Dendritic cell treated with granulocyte-macrophage colony-stimulating factor and Interleukin-4, amounts not matched to agents 40 ng/mL and 50 ng/mL, for 4 days (primary cell): ENCODE measurements around the gene CEMIP.

Source experiments
- H3K27ac Mint-ChIP-seq: one replicate; pipeline ENCODE4 v1.8.0; 2022; ENCODE audit warnings: mild to moderate bottlenecking, mixed read lengths
- H3K27me3 Mint-ChIP-seq: one replicate; pipeline ENCODE4 v1.8.0; 2022; ENCODE audit warnings: mild to moderate bottlenecking, mixed read lengths
- H3K36me3 Mint-ChIP-seq: one replicate; pipeline ENCODE4 v1.8.0; 2022; ENCODE audit warnings: low read depth, mixed read lengths
- H3K4me1 Mint-ChIP-seq: one replicate; pipeline ENCODE4 v1.8.0; 2022; ENCODE audit warnings: low read depth, mixed read lengths
- H3K4me3 Mint-ChIP-seq: one replicate; pipeline ENCODE4 v1.8.0; 2022; ENCODE audit warnings: mild to moderate bottlenecking, moderate library complexity, mixed read lengths
- H3K9me3 Mint-ChIP-seq: one replicate; pipeline ENCODE4 v1.8.0; 2022; ENCODE audit warnings: mixed read lengths
- intact Hi-C: fragments of 100-400 bp; cut with micrococcal nuclease; formaldehyde crosslinking; loops from one replicate; pipeline ENCODE4 v1.15.0; 2022

Gene CEMIP

DNA sequence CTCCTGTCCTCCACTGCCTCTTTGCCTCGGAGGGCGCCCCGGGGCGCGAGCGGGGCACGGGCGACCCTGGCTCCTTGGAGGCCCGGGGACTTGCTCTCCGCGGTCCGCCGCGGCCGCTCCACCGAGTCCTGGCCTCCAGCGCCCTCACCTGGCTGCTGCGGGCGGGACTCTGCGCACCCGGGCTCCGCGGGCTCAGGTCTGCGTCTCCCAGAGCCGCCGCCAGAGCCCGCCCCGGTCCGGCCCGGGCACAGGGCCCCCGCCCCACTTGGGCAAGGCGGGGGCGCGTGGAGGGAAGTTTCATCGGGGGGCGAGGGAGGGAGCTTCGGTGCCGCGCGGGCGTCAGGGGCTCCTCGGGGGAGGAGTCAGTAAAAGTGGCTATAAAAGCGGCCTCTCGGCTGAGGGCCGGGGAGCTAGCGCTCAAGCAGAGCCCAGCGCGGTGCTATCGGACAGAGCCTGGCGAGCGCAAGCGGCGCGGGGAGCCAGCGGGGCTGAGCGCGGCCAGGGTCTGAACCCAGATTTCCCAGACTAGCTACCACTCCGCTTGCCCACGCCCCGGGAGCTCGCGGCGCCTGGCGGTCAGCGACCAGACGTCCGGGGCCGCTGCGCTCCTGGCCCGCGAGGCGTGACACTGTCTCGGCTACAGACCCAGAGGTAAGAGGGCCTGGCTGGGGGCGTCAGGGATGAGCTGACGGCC, at the start of gene CEMIP:
Gene CEMIP (plus strand): TSS at position 407 of the 694 bp plus-strand sequence. CDS start 94,510 bp downstream, outside the sequence.
- Mint-ChIP-seq H3K4me1 (peaks cover 35% of the 10 kb centered on the region), H3K4me3 (peak within 1 kb of the TSS; percentile 36), H3K27ac (no peak within 1 kb of the TSS), H3K27me3 (peaks cover 72% of the 10 kb centered on the region), H3K9me3 (no peaks in the 10 kb centered on the region), H3K36me3 (no peaks in the 10 kb centered on the region)
- intact Hi-C loops: loop anchor here (10.0 kb wide), 2 partner anchors 84 to 186 kb away; partner anchors contain the start of gene ABHD17C

DNA sequence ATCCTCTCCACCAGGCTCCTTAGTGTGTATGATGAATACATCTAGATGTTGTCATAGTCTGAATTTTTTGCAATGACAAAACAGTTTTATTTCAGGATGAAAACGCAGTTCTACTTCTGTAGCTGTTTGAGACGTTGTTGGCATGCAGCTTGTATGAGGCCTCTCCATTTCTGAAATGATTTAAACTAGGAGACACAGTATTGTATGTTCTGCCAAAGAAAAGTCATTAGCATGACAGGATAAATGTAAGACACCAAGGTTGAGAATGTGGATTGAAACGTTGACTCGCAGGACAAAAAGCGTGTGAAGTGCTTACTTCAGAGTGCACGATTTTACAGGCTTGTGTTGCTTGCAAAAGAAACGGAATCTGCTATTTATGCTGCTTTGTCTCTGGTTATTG, 48.8 kb upstream of the CEMIP start:
- H3K27ac Mint-ChIP-seq: no peak overlapping the region
- intact Hi-C loops: no loop called here
- no peaks in the 10 kb centered on the region for H3K27me3 Mint-ChIP-seq
- H3K36me3 Mint-ChIP-seq: no peaks in the 10 kb centered on the region
- H3K9me3 Mint-ChIP-seq: no peaks in the 10 kb centered on the region
- no peaks in the 10 kb centered on the region for H3K4me1 Mint-ChIP-seq
- no peak overlapping the region for H3K4me3 Mint-ChIP-seq

DNA sequence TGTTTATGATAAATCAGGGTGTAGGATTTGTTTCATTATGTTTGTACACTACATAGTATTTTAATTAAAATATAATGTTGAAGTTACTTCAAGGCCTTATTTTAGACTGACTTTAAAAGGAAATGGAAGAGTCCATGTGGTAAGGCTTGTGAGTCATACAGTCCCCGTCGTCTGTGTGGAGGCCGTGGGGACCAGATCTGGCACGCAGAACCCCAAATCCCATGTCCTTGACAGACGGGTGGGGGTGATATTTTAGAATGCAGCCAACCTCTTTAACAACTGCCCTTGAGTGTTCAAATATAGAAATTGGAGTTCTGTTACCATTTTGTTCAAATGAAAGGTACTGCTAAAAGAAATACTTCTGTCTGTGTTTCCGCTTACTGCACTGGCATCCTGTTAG, 48.2 kb upstream of the CEMIP start:
- intact Hi-C loops: no loop called here
- Mint-ChIP-seq H3K27me3 (no peaks in the 10 kb centered on the region), H3K36me3 (no peaks in the 10 kb centered on the region), H3K9me3 (no peaks in the 10 kb centered on the region), H3K4me1 (no peaks in the 10 kb centered on the region), H3K4me3 (no peak overlapping the region), H3K27ac (no peak overlapping the region)

- Mint-ChIP-seq H3K4me3 (no peak overlapping the region), H3K9me3 (no peaks in the 10 kb centered on the region), H3K27me3 (no peaks in the 10 kb centered on the region), H3K27ac (no peak overlapping the region), H3K36me3 (no peaks in the 10 kb centered on the region), H3K4me1 (no peaks in the 10 kb centered on the region)
- intact Hi-C loops: no loop called here
Measured at GRCh38 chr15:80732167-80732566, 47.0 kb upstream of the CEMIP start.

DNA sequence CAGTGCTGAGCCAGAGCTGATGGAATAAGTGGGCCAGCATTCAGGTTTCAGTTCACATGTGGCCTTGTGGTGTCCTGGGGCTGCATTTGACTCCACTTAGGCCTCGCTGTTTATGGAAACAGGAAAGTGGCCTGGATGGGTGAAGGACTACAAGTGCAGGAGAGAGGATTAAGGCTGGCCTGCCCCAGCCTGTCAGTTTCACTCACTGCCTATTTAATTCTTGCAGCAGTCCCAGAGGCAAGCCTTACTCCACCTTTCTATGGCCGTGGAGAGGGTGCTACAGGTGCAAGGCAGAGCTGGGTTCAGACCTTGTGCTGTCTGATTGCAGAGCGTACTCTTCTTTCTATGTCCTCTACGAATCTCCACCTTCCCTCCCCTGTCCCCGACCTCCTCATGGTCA, 46.4 kb upstream of the CEMIP start:
- no peaks in the 10 kb centered on the region for H3K4me1 Mint-ChIP-seq
- no peaks in the 10 kb centered on the region for H3K9me3 Mint-ChIP-seq
- no peak overlapping the region for H3K4me3 Mint-ChIP-seq
- no peaks in the 10 kb centered on the region for H3K36me3 Mint-ChIP-seq
- no peaks in the 10 kb centered on the region for H3K27me3 Mint-ChIP-seq
- no peak overlapping the region for H3K27ac Mint-ChIP-seq
- intact Hi-C loops: no loop called here

DNA sequence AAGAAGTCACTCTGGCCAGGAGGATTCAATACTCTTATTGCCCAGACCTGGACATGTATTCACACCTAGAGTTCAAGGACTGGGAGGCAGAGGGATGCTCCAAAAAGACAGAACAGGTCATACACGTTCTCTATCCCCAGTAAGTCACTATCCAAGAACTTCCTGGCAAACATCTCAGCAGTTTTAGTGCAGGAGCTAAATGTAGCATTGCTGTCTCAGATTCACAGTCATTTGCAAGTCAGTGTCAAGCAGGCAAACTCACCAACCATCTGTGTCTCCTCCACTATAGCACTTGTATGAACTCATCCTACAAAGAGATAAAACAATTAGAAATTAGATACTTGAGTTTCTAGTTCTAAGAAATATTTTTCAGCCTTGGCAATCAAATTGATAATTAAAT, 45.7 kb upstream of the CEMIP start:
- intact Hi-C loops: no loop called here
- H3K36me3 Mint-ChIP-seq: no peaks in the 10 kb centered on the region
- no peak overlapping the region for H3K27ac Mint-ChIP-seq
- no peaks in the 10 kb centered on the region for H3K27me3 Mint-ChIP-seq
- H3K4me1 Mint-ChIP-seq: no peaks in the 10 kb centered on the region
- no peaks in the 10 kb centered on the region for H3K9me3 Mint-ChIP-seq
- no peak overlapping the region for H3K4me3 Mint-ChIP-seq

DNA sequence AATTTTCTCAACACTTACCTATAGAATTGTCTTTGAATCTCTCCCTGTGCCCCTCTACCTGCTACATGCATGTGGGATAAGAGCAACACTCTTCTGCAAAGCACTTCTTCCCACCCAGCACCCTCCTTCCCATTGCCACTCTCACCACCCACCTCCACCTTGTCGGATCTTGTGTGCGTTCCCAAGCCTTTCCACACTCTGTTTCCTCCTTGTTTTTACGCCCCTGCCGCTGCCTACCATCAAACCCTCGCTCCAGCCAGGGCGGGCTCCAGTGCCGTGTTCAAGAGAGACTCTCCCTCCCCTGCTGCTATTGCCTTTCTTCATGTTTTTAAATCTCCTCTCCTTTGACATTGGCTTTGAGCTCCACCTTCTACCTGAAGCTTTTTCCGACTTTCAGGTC, 43.8 kb upstream of the CEMIP start:
- Mint-ChIP-seq H3K36me3 (no peaks in the 10 kb centered on the region), H3K27ac (no peak overlapping the region), H3K9me3 (no peaks in the 10 kb centered on the region), H3K4me1 (peaks cover 6% of the 10 kb centered on the region), H3K27me3 (no peaks in the 10 kb centered on the region), H3K4me3 (no peak overlapping the region)
- intact Hi-C loops: no loop called here

DNA sequence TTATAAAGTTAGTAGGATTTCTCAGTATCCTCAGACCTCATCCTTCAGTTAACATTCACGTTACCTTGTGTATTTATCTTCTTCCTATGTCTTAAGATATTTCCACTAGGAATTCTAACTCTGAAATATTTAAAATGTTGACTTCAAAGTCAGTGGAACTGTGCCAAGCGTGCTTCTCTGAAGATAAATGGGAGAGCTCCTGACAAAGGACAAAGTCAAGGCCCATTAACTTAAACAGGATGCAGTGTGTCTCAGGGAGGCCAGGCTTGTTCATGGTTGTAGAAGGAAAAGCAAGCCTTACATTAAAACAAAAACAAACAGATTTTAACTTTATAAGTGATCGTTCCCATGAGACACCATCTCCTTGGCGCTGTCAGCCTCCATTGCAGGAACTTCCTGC, 42.6 kb upstream of the CEMIP start:
- Mint-ChIP-seq H3K4me3 (no peak overlapping the region), H3K4me1 (peaks cover 15% of the 10 kb centered on the region), H3K27ac (no peak overlapping the region), H3K27me3 (no peaks in the 10 kb centered on the region), H3K9me3 (no peaks in the 10 kb centered on the region), H3K36me3 (no peaks in the 10 kb centered on the region)
- intact Hi-C loops: no loop called here

DNA sequence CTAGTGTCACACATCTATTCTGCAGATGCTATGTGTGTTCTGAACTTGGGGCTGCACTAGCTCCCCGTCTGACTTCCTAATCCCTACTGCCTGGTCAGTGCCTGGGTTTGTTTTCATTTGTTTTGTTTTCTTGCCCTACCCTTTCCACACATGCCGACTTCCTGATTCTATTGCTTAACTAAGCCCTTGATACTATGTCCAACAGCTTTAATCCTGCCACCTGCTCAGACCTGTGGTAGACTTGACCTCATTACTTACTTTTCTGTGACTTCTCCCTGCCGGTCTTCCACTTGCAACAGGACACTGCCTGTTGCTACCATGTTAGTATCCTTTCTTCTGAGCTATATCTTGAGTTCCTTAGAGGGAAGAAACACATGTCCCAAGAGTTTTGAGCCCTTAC, 39.3 kb upstream of the CEMIP start:
- no peaks in the 10 kb centered on the region for H3K27me3 Mint-ChIP-seq
- intact Hi-C loops: no loop called here

GRCh38 chr15:80742081-80742480, 37.1 kb upstream of the CEMIP start:
- Mint-ChIP-seq H3K36me3 (no peaks in the 10 kb centered on the region), H3K4me3 (no peak overlapping the region), H3K4me1 (peaks cover 32% of the 10 kb centered on the region), H3K9me3 (peaks cover 6% of the 10 kb centered on the region), H3K27ac (no peak overlapping the region), H3K27me3 (no peaks in the 10 kb centered on the region)
- intact Hi-C loops: no loop called here

More for the DNA sequence above, 39.3 kb upstream of the CEMIP start:
- Mint-ChIP-seq H3K36me3 (no peaks in the 10 kb centered on the region), H3K4me1 (peaks cover 32% of the 10 kb centered on the region), H3K27ac (no peak overlapping the region), H3K4me3 (no peak overlapping the region), H3K9me3 (no peaks in the 10 kb centered on the region)

DNA sequence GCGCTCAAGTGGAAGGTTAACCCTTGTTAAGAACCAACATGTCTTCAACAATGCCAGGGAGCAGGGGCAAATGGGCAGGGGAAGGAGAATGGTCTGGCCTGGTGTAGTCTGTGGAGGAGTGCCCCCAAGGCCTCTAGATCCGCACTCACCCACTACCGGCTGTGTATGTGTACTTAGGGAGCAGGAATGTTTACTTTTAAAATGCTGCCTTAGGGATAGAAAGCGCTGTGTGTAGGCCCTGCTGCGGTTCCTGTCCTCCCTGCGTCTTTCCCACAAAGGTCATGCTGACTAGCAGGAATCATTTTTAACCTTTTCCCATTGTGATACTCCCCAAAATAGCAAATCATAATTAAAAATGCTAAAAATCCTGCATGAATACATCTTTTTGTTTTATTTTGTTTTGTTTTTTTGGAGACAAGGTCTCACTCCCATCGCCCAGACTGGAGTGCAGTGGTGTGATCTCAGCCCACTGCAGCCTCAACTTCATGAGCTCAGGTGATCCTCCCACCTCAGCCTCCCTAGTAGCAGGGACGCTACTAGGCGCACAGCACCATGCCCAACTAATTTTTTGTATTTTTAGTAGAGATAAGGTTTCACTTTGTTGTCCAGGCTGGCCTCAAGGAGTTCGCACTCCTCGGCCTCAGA, 35.9 kb upstream of the CEMIP start:
- peaks cover 6% of the 10 kb centered on the region for H3K9me3 Mint-ChIP-seq
- H3K27me3 Mint-ChIP-seq: no peaks in the 10 kb centered on the region
- intact Hi-C loops: no loop called here

DNA sequence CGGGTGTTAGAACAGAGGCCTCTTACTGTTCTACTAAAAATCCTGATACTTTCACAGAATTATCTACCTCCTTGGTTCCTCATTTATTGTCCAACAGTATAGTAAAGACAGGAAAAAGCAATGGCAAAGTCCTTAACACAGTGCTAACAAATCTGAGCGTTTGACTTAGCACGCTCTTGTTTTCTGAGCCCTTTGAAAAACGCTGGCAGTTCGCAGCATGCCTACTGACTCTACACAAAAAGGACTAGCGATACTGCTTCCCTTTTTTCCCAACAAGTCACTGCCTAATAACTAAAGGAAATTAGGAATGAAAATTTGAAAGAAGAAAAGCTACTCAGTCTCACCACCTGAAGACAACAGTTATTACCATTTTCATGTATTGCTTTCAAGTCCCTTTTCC, 34.8 kb upstream of the CEMIP start:
- peaks cover 32% of the 10 kb centered on the region for H3K4me1 Mint-ChIP-seq
- H3K27ac Mint-ChIP-seq: no peak overlapping the region
- H3K9me3 Mint-ChIP-seq: peaks cover 6% of the 10 kb centered on the region
- H3K27me3 Mint-ChIP-seq: no peaks in the 10 kb centered on the region
- intact Hi-C loops: no loop called here
- H3K4me3 Mint-ChIP-seq: no peak overlapping the region
- H3K36me3 Mint-ChIP-seq: no peaks in the 10 kb centered on the region

More for the DNA sequence above, 35.9 kb upstream of the CEMIP start:
- peaks cover 32% of the 10 kb centered on the region for H3K4me1 Mint-ChIP-seq
- H3K4me3 Mint-ChIP-seq: no peak overlapping the region
- peak overlapping the region; percentile 18 for H3K27ac Mint-ChIP-seq
- no peaks in the 10 kb centered on the region for H3K36me3 Mint-ChIP-seq

DNA sequence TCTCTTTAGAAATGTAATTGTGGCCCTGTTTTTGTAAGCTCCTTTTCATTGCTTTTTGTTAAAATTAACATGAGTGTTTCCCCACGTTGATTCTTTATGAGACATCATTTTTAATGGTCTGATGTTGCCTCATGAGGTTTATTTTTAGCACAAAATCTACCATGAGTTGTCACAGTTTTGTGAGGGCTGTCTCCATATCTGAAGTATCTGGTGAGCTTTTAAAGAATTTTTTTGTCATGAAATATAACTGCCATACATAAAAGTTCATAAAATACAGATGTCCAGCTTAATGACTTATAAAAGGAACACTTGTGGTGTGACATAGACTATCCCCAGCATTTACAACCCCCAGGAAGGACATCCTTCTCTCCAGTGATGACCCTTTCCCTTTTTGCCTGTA, 34.3 kb upstream of the CEMIP start:
- Mint-ChIP-seq H3K4me3 (no peak overlapping the region), H3K9me3 (peaks cover 6% of the 10 kb centered on the region), H3K27ac (no peak overlapping the region), H3K4me1 (peaks cover 30% of the 10 kb centered on the region), H3K36me3 (no peaks in the 10 kb centered on the region), H3K27me3 (no peaks in the 10 kb centered on the region)
- intact Hi-C loops: no loop called here

DNA sequence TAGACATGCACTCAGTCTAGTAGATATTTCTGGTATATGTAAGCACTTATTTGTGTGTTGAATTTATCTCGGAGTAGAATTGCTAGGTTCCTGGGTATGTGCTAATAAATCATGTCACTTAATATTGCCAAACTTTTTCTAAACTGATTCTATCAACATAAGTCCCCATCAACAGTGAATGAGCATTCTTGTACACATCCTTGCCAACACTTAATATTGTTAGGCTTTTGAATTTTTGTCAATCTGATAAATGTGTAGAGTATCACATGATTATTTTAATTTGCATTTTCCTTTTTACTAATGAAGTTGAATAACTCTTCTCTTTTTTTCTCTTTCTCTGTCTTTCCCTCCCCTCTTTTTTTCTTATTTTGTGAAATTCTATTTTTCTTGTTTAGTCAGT, 33.3 kb upstream of the CEMIP start:
- H3K36me3 Mint-ChIP-seq: no peaks in the 10 kb centered on the region
- no peaks in the 10 kb centered on the region for H3K27me3 Mint-ChIP-seq
- H3K4me1 Mint-ChIP-seq: peaks cover 24% of the 10 kb centered on the region
- intact Hi-C loops: no loop called here
- peaks cover 6% of the 10 kb centered on the region for H3K9me3 Mint-ChIP-seq
- H3K4me3 Mint-ChIP-seq: no peak overlapping the region
- H3K27ac Mint-ChIP-seq: no peak overlapping the region
